ENCODE measurements around the gene EXOSC9. TPM values are rescaled to one million over a fixed set of nuclear protein-coding genes. Genes with fewer than 3 reads are reported as not detected.

Gene EXOSC9
- polyA plus RNA-seq, 2 of the 4 experiments (the other 2 are of a cell fraction), result 33.6 to 43.1 TPM

GRCh38 chr4:121769341-121769740 is 31.8 kb upstream of the EXOSC9 start:
- Histone ChIP-seq H3K4me3 (no peak overlapping the region), H3K9me3 (no peaks in the 10 kb centered on the region), H3K4me1 (no peaks in the 10 kb centered on the region), H3K4me2 (no peak overlapping the region), H3K27ac (no peak overlapping the region)
- 53% methylated on average over 2 of the region's 2 CpGs for WGBS (ENCODE audit: missing lambda C conversion rate)
- no peak for FAIRE-seq
- TF ChIP-seq POLR2AphosphoS2 (conservative IDR thresholded peaks at IDR 0.05; ENCODE audit: low read length) (no peak), E2F6 (IDR thresholded peaks at IDR 0.05; ENCODE audit: borderline replicate concordance, low read depth) (no peak), HEYL (CRISPR knock-in tag; IDR thresholded peaks at IDR 0.05) (no peak), CTCF (IDR thresholded peaks at IDR 0.05) (no peak), NFE2L2 (conservative IDR thresholded peaks at IDR 0.05; ENCODE audit: low read length) (no peak), ZC3H11A (IDR thresholded peaks at IDR 0.05) (no peak)
- no peak for ATAC-seq
- ChIA-PET POLR2A (no interaction called here), CTCF (no interaction called here)
- DNase-seq (ENCODE audit: low read depth in 1 of 2, low spot score in 1 of 2), result no peak

GRCh38 chr4:121771869-121772268 is 29.3 kb upstream of the EXOSC9 start:
- DNase-seq (ENCODE audit: low read depth in 1 of 2, low spot score in 1 of 2), result no peak
- no peaks in the 10 kb centered on the region for H3K9me3 ChIP-seq
- CTCF ChIA-PET, result no interaction called here
- POLR2A ChIA-PET, result no interaction called here
- no peak overlapping the region for H3K4me3 ChIP-seq
- no peak overlapping the region for H3K27ac ChIP-seq
- no peak overlapping the region for H3K4me2 ChIP-seq
- 74% methylated on average over 1 of the region's 1 CpG for WGBS (ENCODE audit: missing lambda C conversion rate)
- TF ChIP-seq FOSL2 (IDR thresholded peaks at IDR 0.05) (no peak), FOSL2 (CRISPR knock-in tag; IDR thresholded peaks at IDR 0.05) (no peak), MYC (IDR thresholded peaks at IDR 0.05; ENCODE audit: borderline replicate concordance, low read length) (no peak), RNF2 (IDR thresholded peaks at IDR 0.05; ENCODE audit: borderline replicate concordance, low read depth) (no peak), RARB (CRISPR knock-in tag; IDR thresholded peaks at IDR 0.05) (no peak), HOXB13 (CRISPR knock-in tag; IDR thresholded peaks at IDR 0.05; ENCODE audit: low read depth) (no peak), CBX2 (IDR thresholded peaks at IDR 0.05; ENCODE audit: borderline replicate concordance, low read depth) (no peak), RCOR1 (IDR thresholded peaks at IDR 0.05; ENCODE audit: low read depth, low read length) (no peak), MAZ (IDR thresholded peaks at IDR 0.05; ENCODE audit: borderline replicate concordance, low read depth, low read length) (no peak), REST (IDR thresholded peaks at IDR 0.05) (no peak), ZSCAN20 (CRISPR knock-in tag; IDR thresholded peaks at IDR 0.05) (no peak), TFCP2L1 (CRISPR knock-in tag; IDR thresholded peaks at IDR 0.05) (no peak), GATA3 (IDR thresholded peaks at IDR 0.05; ENCODE audit: borderline replicate concordance) (no peak), POLR2AphosphoS2 (conservative IDR thresholded peaks at IDR 0.05; ENCODE audit: low read length) (no peak)
- no peak for FAIRE-seq
- H3K4me1 ChIP-seq, result no peaks in the 10 kb centered on the region
- ATAC-seq, result no peak

- DNase-seq (ENCODE audit: low read depth in 1 of 2, low spot score in 1 of 2), result no peak
- Histone ChIP-seq H3K4me1 (no peaks in the 10 kb centered on the region), H3K4me3 (no peak overlapping the region), H3K4me2 (no peak overlapping the region), H3K27ac (no peak overlapping the region), H3K9me3 (no peaks in the 10 kb centered on the region)
- POLR2A ChIA-PET, result no interaction called here
- 89% methylated on average over 1 of the region's 1 CpG for WGBS (ENCODE audit: missing lambda C conversion rate)
- CTCF ChIA-PET, result interaction anchor here (0.6 kb wide), 1 partner anchor 220 kb away, joined by 3 read pairs; no protein-coding TSS in a partner anchor
- no peak for ATAC-seq
- FAIRE-seq, result no peak
- TF ChIP-seq NFE2L2 (conservative IDR thresholded peaks at IDR 0.05; ENCODE audit: low read length), result no peak
- no peak for TF ChIP-seq SREBF2 (IDR thresholded peaks at IDR 0.05)
- TF ChIP-seq KDM5A (IDR thresholded peaks at IDR 0.05), result no peak
- TF ChIP-seq HMGXB4 (CRISPR knock-in tag; IDR thresholded peaks at IDR 0.05; ENCODE audit: borderline replicate concordance), result no peak
- TF ChIP-seq CBX8 (IDR thresholded peaks at IDR 0.05), result no peak
- no peak for TF ChIP-seq RCOR1 (IDR thresholded peaks at IDR 0.05; ENCODE audit: low read depth, low read length)
- TF ChIP-seq MAZ (IDR thresholded peaks at IDR 0.05; ENCODE audit: borderline replicate concordance, low read depth, low read length), result no peak
- no peak for TF ChIP-seq NPAS2 (CRISPR knock-in tag; IDR thresholded peaks at IDR 0.05; ENCODE audit: borderline replicate concordance)
- no peak for TF ChIP-seq ATOH8 (CRISPR knock-in tag; IDR thresholded peaks at IDR 0.05; ENCODE audit: low read depth)
- TF ChIP-seq ESRRA (IDR thresholded peaks at IDR 0.05; ENCODE audit: borderline replicate concordance, low read length), result no peak
- TF ChIP-seq CHD4 (IDR thresholded peaks at IDR 0.05; ENCODE audit: borderline replicate concordance), result no peak
Observed at GRCh38 chr4:121773883-121774282, 27.2 kb upstream of the EXOSC9 start.

Measured in A549 (cell line).